ENCODE results near the gene BTN3A1. TPM values are rescaled to one million over a fixed set of nuclear protein-coding genes. Genes with fewer than 3 reads are reported as not detected.
"Not testable (repeated sequence)": the region's sequence is repeated elsewhere in the genome, so short reads cannot be mapped to it uniquely, and the experiment has no call there.

The BTN3A1 gene
- total RNA-seq, 1 experiment from 2014 or later: 2.0 TPM

- Histone ChIP-seq H3K4me3 (ENCODE audit: low read depth, low read length) (no peak overlapping the region), H3K9me3 (no peaks in the 10 kb centered on the region), H3K4me1 (no peaks in the 10 kb centered on the region), H3K36me3 (ENCODE audit: control insufficient read depth, insufficient read depth, low read length) (no peaks in the 10 kb centered on the region), H3K27me3 (replicated peaks; ENCODE audit: control insufficient read depth, insufficient read depth, low read length) (no peaks in the 10 kb centered on the region)
- no peaks in the 10 kb centered on the region for H3K9me3 Mint-ChIP-seq (ENCODE audit: unreplicated experiment)
- H3K27ac Mint-ChIP-seq (ENCODE audit: unreplicated experiment): no peak overlapping the region
- POLR2A ChIA-PET: no interaction called here
- intact Hi-C loops (cut with micrococcal nuclease; ENCODE audit: unreplicated experiment): no loop called here
- no peaks in the 10 kb centered on the region for H3K4me1 Mint-ChIP-seq (ENCODE audit: low read depth, unreplicated experiment)
- no peaks in the 10 kb centered on the region for H3K36me3 Mint-ChIP-seq (ENCODE audit: insufficient read depth, unreplicated experiment)
- BruUV-seq (replicated peaks): no TSS peak
- H3K27me3 Mint-ChIP-seq (ENCODE audit: insufficient read depth, unreplicated experiment): no peaks in the 10 kb centered on the region
- H3K4me3 Mint-ChIP-seq (ENCODE audit: unreplicated experiment): no peak overlapping the region
- no peak for TF ChIP-seq CTCF (IDR thresholded peaks at IDR 0.05; ENCODE audit: insufficient read depth in 1 of 2, low read depth in 1 of 2, low read length in 1 of 2, severe bottlenecking in 1 of 2, unreplicated experiment in 1 of 2)
- CTCF ChIA-PET: interaction anchor here (0.6 kb wide), 1 partner anchor 59 kb away, joined by 3 read pairs; no protein-coding TSS in a partner anchor
- no peak for DNase-seq
Measured at GRCh38 chr6:26372308-26373144, 29.5 kb upstream of the BTN3A1 start.

- H3K9me3 Mint-ChIP-seq (ENCODE audit: unreplicated experiment): no peaks in the 10 kb centered on the region
- Histone ChIP-seq H3K9me3 (no peaks in the 10 kb centered on the region), H3K27me3 (replicated peaks; ENCODE audit: control insufficient read depth, insufficient read depth, low read length) (no peaks in the 10 kb centered on the region), H3K36me3 (ENCODE audit: control insufficient read depth, insufficient read depth, low read length) (no peaks in the 10 kb centered on the region), H3K4me3 (ENCODE audit: low read depth, low read length) (no peak overlapping the region), H3K4me1 (no peaks in the 10 kb centered on the region)
- ChIA-PET CTCF (interaction anchor here (0.9 kb wide), 1 partner anchor 34 kb away, joined by 3 read pairs; no protein-coding TSS in a partner anchor), POLR2A (no interaction called here)
- intact Hi-C loops (cut with micrococcal nuclease; ENCODE audit: unreplicated experiment): no loop called here
- H3K27me3 Mint-ChIP-seq (ENCODE audit: insufficient read depth, unreplicated experiment): no peaks in the 10 kb centered on the region
- H3K4me3 Mint-ChIP-seq (ENCODE audit: unreplicated experiment): no peak overlapping the region
- no TSS peak for BruUV-seq (replicated peaks)
- H3K36me3 Mint-ChIP-seq (ENCODE audit: insufficient read depth, unreplicated experiment): no peaks in the 10 kb centered on the region
- no peak for TF ChIP-seq CTCF (IDR thresholded peaks at IDR 0.05; ENCODE audit: insufficient read depth in 1 of 2, low read depth in 1 of 2, low read length in 1 of 2, severe bottlenecking in 1 of 2, unreplicated experiment in 1 of 2)
- no peak overlapping the region for H3K27ac Mint-ChIP-seq (ENCODE audit: unreplicated experiment)
- no peaks in the 10 kb centered on the region for H3K4me1 Mint-ChIP-seq (ENCODE audit: low read depth, unreplicated experiment)
- no peak for DNase-seq
Measured at GRCh38 chr6:26375270-26375669, 26.8 kb upstream of the BTN3A1 start.

- Histone ChIP-seq H3K9me3 (no peaks in the 10 kb centered on the region), H3K4me3 (ENCODE audit: low read depth, low read length) (no peak overlapping the region), H3K36me3 (ENCODE audit: control insufficient read depth, insufficient read depth, low read length) (no peaks in the 10 kb centered on the region), H3K27me3 (replicated peaks; ENCODE audit: control insufficient read depth, insufficient read depth, low read length) (no peaks in the 10 kb centered on the region), H3K4me1 (no peaks in the 10 kb centered on the region)
- intact Hi-C loops (cut with micrococcal nuclease; ENCODE audit: unreplicated experiment): no loop called here
- Mint-ChIP-seq H3K4me3 (ENCODE audit: unreplicated experiment) (no peak overlapping the region), H3K27ac (ENCODE audit: unreplicated experiment) (no peak overlapping the region), H3K36me3 (ENCODE audit: insufficient read depth, unreplicated experiment) (peaks cover 6% of the 10 kb centered on the region), H3K27me3 (ENCODE audit: insufficient read depth, unreplicated experiment) (no peaks in the 10 kb centered on the region), H3K9me3 (ENCODE audit: unreplicated experiment) (no peaks in the 10 kb centered on the region), H3K4me1 (ENCODE audit: low read depth, unreplicated experiment) (peaks cover 6% of the 10 kb centered on the region)
- ChIA-PET POLR2A (no interaction called here), CTCF (no interaction called here)
- no peak for DNase-seq
- BruUV-seq (replicated peaks): no TSS peak
- TF ChIP-seq CTCF (IDR thresholded peaks at IDR 0.05; ENCODE audit: insufficient read depth in 1 of 2, low read depth in 1 of 2, low read length in 1 of 2, severe bottlenecking in 1 of 2, unreplicated experiment in 1 of 2): no peak
Measured at GRCh38 chr6:26377719-26378118, 24.4 kb upstream of the BTN3A1 start.

GRCh38 chr6:26378143-26378542, 23.9 kb upstream of the BTN3A1 start:
- POLR2A ChIA-PET; BruUV-seq (replicated peaks); H3K4me3 Mint-ChIP-seq (ENCODE audit: unreplicated experiment); H3K27me3 Mint-ChIP-seq (ENCODE audit: insufficient read depth, unreplicated experiment); H3K4me1 Mint-ChIP-seq (ENCODE audit: low read depth, unreplicated experiment); CTCF ChIA-PET; H3K4me3 ChIP-seq (ENCODE audit: low read depth, low read length); intact Hi-C loops (cut with micrococcal nuclease; ENCODE audit: unreplicated experiment); DNase-seq; H3K9me3 Mint-ChIP-seq (ENCODE audit: unreplicated experiment); H3K9me3 ChIP-seq; H3K27me3 ChIP-seq (replicated peaks; ENCODE audit: control insufficient read depth, insufficient read depth, low read length); H3K4me1 ChIP-seq; H3K36me3 ChIP-seq (ENCODE audit: control insufficient read depth, insufficient read depth, low read length); H3K36me3 Mint-ChIP-seq (ENCODE audit: insufficient read depth, unreplicated experiment); H3K27ac Mint-ChIP-seq (ENCODE audit: unreplicated experiment): not testable (repeated sequence)

Measured in Caco-2 (cell line).